ENCODE data around the gene ARHGEF4.
"Not testable (repeated sequence)": the region's sequence is repeated elsewhere in the genome, so short reads cannot be mapped to it uniquely, and the experiment has no call there.

- not testable (repeated sequence) for TF ChIP-seq CTCF (IDR thresholded peaks at IDR 0.05); POLR2A (IDR thresholded peaks at IDR 0.05; ENCODE audit: low read depth); POLR2AphosphoS5 (IDR thresholded peaks at IDR 0.05)
Observed at GRCh38 chr2:130901626-130902025, 64.9 kb downstream of the ARHGEF4 start.
